Uterus (tissue), 2 donors: ENCODE data around the gene RALGAPB.

Experiments used
- POLR2A ChIP-seq, 2 donors: fragments of 450-650 bp; IDR thresholded peaks; one replicate each; pipeline ENCODE4 v1.6.1; 2016; ENCODE audit warnings: antibody characterized with exemption in 2 of 2, mild to moderate bottlenecking in 1 of 2, moderate library complexity in 1 of 2
- TF ChIP-seq, protein P1 (sequence below), 4 experiments: fragments of 200-600 bp in 2 of 4; fragments of 450-650 bp in 2 of 4; sonication (generic) in 2 of 4; IDR thresholded peaks; one replicate each; pipeline ENCODE4 v1.5.1; 2016 to 2019; ENCODE audit warnings: antibody characterized with exemption in 4 of 4, mild to moderate bottlenecking in 2 of 4, moderate library complexity in 1 of 4

GRCh38 chr20:38625896-38626295, 153.3 kb downstream of the RALGAPB start:
- TF ChIP-seq, protein P1, sequence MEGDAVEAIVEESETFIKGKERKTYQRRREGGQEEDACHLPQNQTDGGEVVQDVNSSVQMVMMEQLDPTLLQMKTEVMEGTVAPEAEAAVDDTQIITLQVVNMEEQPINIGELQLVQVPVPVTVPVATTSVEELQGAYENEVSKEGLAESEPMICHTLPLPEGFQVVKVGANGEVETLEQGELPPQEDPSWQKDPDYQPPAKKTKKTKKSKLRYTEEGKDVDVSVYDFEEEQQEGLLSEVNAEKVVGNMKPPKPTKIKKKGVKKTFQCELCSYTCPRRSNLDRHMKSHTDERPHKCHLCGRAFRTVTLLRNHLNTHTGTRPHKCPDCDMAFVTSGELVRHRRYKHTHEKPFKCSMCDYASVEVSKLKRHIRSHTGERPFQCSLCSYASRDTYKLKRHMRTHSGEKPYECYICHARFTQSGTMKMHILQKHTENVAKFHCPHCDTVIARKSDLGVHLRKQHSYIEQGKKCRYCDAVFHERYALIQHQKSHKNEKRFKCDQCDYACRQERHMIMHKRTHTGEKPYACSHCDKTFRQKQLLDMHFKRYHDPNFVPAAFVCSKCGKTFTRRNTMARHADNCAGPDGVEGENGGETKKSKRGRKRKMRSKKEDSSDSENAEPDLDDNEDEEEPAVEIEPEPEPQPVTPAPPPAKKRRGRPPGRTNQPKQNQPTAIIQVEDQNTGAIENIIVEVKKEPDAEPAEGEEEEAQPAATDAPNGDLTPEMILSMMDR (IDR thresholded peaks at IDR 0.05) = no peak
- TF ChIP-seq POLR2A (IDR thresholded peaks at IDR 0.05) = no peak
